Testis (tissue), 2 donors: ENCODE measurements around the gene ENAH.

Experiments
- POLR2A ChIP-seq: fragments of 450-650 bp; IDR thresholded peaks from one replicate; pipeline ENCODE4 v1.6.1; 2017; ENCODE audit warnings: antibody characterized with exemption, mild to moderate bottlenecking, moderate library complexity
- TF ChIP-seq, protein P1 (sequence below), 3 experiments: fragments of 450-650 bp in 2 of 3; fragments of 200-600 bp in 1 of 3; sonication (generic) in 1 of 3; IDR thresholded peaks; one replicate each; pipeline ENCODE4 v1.5.1; 2016 to 2019; ENCODE audit warnings: antibody characterized with exemption in 3 of 3, mild to moderate bottlenecking in 2 of 3, moderate library complexity in 1 of 3

DNA sequence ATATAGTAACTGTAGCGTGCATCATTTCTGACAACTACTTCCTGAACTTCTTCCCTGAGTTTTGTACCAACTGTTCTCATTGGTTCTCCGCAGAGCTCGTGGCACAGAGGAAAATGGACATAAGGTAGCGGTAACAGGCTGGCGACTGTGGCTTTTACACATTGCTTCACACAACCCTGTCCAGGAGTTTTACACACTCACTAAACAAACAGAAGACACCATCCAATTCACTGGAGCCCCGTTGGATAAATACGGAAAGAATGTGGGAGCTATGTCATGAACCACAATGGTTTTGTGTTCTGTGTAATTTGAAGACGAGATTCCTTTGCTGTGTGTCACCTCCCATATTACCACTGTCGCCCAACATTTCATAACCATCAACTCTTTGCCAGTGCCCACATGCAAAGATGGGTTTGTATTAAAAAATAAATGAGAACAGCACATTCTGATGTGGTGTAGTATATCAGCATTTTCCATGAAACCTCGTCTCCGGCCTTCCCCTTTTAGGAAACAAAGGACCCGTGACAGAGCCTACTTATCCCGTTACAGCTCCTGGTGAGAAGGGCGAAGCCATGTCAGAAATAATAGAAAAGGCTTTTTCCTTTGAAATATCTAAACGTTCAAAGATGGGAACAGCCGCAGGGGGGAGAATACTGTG is 47.4 kb upstream of the ENAH start:
- TF ChIP-seq, protein P1, sequence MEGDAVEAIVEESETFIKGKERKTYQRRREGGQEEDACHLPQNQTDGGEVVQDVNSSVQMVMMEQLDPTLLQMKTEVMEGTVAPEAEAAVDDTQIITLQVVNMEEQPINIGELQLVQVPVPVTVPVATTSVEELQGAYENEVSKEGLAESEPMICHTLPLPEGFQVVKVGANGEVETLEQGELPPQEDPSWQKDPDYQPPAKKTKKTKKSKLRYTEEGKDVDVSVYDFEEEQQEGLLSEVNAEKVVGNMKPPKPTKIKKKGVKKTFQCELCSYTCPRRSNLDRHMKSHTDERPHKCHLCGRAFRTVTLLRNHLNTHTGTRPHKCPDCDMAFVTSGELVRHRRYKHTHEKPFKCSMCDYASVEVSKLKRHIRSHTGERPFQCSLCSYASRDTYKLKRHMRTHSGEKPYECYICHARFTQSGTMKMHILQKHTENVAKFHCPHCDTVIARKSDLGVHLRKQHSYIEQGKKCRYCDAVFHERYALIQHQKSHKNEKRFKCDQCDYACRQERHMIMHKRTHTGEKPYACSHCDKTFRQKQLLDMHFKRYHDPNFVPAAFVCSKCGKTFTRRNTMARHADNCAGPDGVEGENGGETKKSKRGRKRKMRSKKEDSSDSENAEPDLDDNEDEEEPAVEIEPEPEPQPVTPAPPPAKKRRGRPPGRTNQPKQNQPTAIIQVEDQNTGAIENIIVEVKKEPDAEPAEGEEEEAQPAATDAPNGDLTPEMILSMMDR (IDR thresholded peaks at IDR 0.05) = no peak
- no peak for TF ChIP-seq POLR2A
